Esophagus squamous epithelium (tissue), 4 donors: Measurements from ENCODE around the gene PTPRZ1.

ENCODE experiments used
- CTCF ChIP-seq, 6 experiments: fragments of 450-650 bp in 4 of 6; fragments of 200-600 bp in 2 of 6; sonication (generic) in 2 of 6; IDR thresholded peaks; one replicate each; pipeline ENCODE4 v1.5.1; 2016 to 2019; ENCODE audit warnings: antibody characterized with exemption in 6 of 6, mild to moderate bottlenecking in 4 of 6, moderate library complexity in 4 of 6
- POLR2A ChIP-seq, 4 donors: fragments of 450-650 bp; IDR thresholded peaks; one replicate each; pipeline ENCODE4 v1.6.1; 2017; ENCODE audit warnings: antibody characterized with exemption in 4 of 4, mild to moderate bottlenecking in 4 of 4, moderate library complexity in 3 of 4

- TF ChIP-seq CTCF (IDR thresholded peaks at IDR 0.05) (no peak), POLR2A (IDR thresholded peaks at IDR 0.05) (no peak)
Measured at GRCh38 chr7:121833991-121834390, 39.0 kb upstream of the PTPRZ1 start.
